Stomach smooth muscle (tissue), 2 donors: Measurements from ENCODE around the gene LHX4.

Experiments used
- H3K27ac ChIP-seq: one replicate; pipeline ENCODE4 v1.7.0; 2013; ENCODE audit warnings: mild to moderate bottlenecking, low read length, inconsistent platforms
- H3K27me3 ChIP-seq, 2 donors: one replicate each; pipeline ENCODE4 v1.7.0; 2013; ENCODE audit warnings: low read length in 2 of 2; ENCODE audit not compliant: insufficient read depth in 2 of 2, control insufficient read depth in 1 of 2
- H3K36me3 ChIP-seq, 2 donors: one replicate each; pipeline ENCODE4 v1.7.0; 2013; ENCODE audit warnings: low read length in 2 of 2; ENCODE audit not compliant: control insufficient read depth in 2 of 2, insufficient read depth in 2 of 2
- H3K4me1 ChIP-seq: one replicate; pipeline ENCODE4 v1.7.0; 2013; ENCODE audit warnings: low read length; ENCODE audit not compliant: control insufficient read depth, insufficient read depth
- H3K4me3 ChIP-seq, 2 donors: one replicate each; pipeline ENCODE4 v1.7.0; 2013; ENCODE audit warnings: low read length in 2 of 2
- H3K9ac ChIP-seq, 2 donors: one replicate each; pipeline ENCODE4 v1.7.0; 2013; ENCODE audit warnings: low read length in 2 of 2, mild to moderate bottlenecking in 1 of 2
- H3K9me3 ChIP-seq, 2 donors: one replicate each; pipeline ENCODE4 v1.7.0; 2013; ENCODE audit warnings: low read length in 2 of 2; ENCODE audit not compliant: control insufficient read depth in 2 of 2
- donor health status: healthy.
- donor health status: Pancreatic carcinoma.

LHX4 gene

DNA sequence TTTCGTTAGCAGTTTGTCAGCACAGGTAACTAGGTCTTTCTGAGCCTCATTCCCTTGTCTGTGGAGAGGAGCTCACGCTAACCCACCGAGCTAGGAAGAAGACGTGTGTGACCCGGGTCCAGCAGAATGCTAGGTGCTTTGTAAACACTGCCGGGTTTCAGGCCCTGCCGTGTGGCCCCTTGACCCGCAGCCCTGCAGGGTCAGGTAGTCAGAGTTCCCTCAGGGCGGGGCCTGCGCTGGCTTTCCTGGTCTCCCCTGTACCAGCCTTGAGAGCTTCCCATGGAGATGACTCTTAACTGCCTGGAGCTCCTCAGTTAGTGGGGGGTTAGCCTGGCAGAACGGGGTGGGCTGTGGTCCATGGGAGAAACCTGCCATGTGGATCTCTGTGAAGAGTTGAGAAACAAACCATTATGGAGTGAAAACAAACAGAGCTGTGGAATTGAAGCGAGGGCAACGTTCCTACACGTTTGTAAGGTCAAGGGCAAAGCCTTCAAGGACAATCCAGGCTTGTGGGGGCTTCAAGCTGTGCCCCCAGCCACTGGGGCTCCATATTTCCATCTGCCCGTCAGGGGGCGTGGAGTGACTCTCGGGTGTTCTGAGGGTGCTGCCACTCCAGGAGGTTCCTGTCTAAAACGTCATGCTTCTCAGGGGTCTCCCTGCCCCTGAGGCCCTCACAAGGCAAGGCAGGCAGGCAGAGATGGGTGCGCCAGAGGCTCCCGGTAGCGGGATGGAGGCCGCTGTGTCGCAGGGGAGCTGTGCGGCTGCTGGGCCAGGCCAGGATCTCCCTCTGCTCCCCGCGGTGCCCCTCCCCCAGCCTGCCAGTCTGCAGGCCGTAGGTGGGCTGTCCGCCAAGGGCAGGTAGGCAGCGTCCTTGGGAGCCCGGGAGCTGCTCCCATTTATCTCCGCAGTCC lies 23.8 kb downstream of the LHX4 start:
- no peaks in the 10 kb centered on the region for H3K9me3 ChIP-seq
- no peak overlapping the region for H3K9ac ChIP-seq
- no peaks in the 10 kb centered on the region for H3K36me3 ChIP-seq
- no peaks in the 10 kb centered on the region for H3K4me1 ChIP-seq
- H3K27ac ChIP-seq = no peak overlapping the region
- peaks cover 43 to 59% of the 10 kb centered on the region in 2 donors for H3K27me3 ChIP-seq
- no peak overlapping the region for H3K4me3 ChIP-seq

DNA sequence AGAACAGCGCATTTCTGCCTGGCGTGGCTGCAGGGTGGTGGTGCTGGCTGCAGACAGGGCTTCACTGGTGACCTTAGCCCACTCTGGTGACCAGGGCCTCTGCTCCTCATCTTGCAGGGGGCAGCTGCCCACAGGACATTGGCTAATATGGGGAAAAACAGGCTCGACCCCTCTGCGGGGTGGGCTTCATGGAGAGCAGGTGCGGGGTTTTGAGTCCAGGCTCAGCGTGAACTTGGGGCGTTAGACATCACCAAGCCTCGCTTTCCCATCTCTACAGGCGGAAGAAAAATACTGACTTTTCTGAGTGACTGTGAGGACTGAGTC lies 24.4 kb downstream of the LHX4 start:
- no peak overlapping the region for H3K4me3 ChIP-seq
- H3K9ac ChIP-seq = no peak overlapping the region
- no peak overlapping the region for H3K27ac ChIP-seq
- no peaks in the 10 kb centered on the region for H3K36me3 ChIP-seq
- H3K9me3 ChIP-seq = no peaks in the 10 kb centered on the region
- H3K27me3 ChIP-seq = peaks cover 46 to 65% of the 10 kb centered on the region in 2 donors
- no peaks in the 10 kb centered on the region for H3K4me1 ChIP-seq

DNA sequence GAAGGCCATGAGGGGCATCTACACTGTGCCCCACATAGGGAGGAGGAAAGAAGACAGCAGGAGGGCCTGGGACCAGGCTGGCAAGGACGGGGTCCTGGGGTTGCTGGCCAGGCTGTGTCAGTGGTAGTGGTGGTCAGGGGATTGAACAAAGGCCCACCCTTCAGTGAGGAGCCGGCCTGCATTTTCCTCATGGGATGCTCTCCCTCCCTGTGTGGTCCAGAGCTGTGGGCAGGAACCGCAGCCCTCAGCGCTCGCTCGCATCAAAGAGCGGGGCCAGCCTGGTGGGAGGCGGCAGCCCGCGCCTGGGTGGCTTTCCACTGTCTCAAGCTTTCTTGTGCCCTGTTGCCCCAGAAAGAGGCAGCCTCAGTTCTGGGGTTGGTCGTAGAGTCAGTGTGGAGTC lies 24.8 kb downstream of the LHX4 start:
- Histone ChIP-seq H3K4me1 (no peaks in the 10 kb centered on the region), H3K4me3 (no peak overlapping the region), H3K36me3 (no peaks in the 10 kb centered on the region), H3K27ac (no peak overlapping the region), H3K27me3 (peaks cover 49 to 66% of the 10 kb centered on the region in 2 donors), H3K9ac (no peak overlapping the region), H3K9me3 (no peaks in the 10 kb centered on the region)

DNA sequence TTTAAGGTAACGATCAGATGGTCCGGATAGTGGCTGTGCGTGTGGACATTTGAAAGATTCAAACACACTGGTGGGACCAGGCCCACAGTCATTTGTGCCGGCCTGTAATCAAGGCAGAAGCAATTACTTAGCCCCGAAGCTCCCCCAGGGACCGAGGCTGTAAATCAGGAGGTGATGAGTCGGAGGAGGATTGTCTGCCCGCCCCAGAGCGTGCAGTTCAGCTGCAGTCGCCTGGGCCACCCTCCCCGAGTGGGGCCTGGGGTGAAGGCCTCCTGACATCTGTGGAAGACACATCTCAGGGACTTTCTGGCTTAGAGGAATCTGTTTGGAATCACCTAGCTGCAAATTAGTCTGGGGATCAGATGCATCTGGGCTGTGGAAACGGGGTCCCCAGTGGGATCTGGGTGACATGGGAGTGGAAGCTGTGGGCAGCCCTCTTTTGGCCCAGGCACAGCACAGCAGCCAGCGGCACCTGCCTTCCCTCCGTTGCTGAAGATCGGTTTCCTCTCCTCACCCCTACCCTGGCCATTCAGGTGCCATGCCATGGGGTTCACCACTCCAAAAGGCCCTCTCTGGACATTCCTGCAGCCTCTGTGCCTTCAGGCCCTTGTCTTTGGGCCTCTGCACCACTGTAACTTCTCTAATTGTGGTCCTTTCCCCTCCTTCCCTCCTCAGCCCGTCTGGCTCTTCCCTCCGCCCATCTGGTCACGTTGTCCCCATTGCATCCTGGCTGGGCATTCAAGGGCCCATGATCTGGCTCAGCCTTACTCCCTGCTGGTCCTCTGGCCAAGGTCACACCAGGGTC lies 25.7 kb downstream of the LHX4 start:
- H3K9me3 ChIP-seq = no peaks in the 10 kb centered on the region
- H3K27ac ChIP-seq = no peak overlapping the region
- H3K36me3 ChIP-seq = no peaks in the 10 kb centered on the region
- peaks cover 57 to 69% of the 10 kb centered on the region in 2 donors for H3K27me3 ChIP-seq
- H3K4me1 ChIP-seq = no peaks in the 10 kb centered on the region
- H3K9ac ChIP-seq = no peak overlapping the region
- no peak overlapping the region for H3K4me3 ChIP-seq

DNA sequence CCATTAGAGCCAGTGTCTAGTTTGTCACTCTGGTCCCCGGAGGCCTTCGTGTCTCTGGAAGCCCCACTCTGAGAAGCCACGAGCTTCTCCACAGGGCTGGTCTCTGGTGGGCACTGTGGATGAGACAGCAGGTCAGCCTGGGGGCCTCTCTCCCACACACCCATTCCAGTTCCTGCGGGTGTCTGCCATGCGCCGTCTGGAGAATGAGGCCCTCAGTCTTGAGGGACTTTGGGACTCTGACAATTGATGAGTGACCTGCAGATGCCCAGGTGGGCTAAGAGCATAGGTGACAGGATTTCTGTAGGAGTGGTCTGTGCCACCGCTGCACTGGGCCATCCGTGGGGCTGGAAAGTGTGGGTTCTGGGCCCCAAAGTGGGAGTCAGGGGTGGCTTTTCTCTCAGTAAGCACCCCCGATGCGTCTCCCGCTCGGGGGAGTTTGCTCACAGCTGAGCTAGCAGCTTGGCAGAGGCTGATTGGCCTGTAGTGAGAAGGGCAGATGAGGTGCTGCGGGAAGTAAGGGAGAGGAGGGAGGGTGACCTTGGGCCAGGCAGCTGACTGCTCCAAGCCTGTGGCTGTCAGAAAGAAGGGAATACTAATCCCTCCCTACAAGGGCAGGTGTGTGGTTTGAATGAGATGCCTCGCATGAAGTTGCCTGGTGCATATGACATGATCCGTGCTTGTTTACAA lies 26.4 kb downstream of the LHX4 start:
- Histone ChIP-seq H3K4me1 (no peaks in the 10 kb centered on the region), H3K27ac (no peak overlapping the region), H3K27me3 (peaks cover 65 to 70% of the 10 kb centered on the region in 2 donors), H3K9me3 (no peaks in the 10 kb centered on the region), H3K4me3 (no peak overlapping the region), H3K36me3 (no peaks in the 10 kb centered on the region), H3K9ac (no peak overlapping the region)

DNA sequence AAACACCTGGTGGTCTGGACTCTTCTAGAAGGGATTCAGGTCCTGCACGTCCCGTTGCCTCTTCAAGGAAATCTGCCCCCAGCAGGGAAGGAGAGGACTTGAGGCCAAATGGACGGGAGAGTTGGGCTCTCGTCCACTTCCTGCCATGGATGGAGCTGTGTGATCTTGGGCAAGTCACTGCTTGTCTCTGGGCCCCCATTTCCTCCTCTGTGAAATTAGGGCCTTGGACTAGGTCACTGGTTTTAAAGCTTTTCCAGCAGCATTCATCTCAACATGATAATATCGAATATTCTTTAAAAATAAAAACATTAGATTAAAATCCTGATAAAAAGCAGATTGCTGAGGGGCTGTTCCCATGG lies 26.9 kb downstream of the LHX4 start:
- H3K27me3 ChIP-seq = peaks cover 66 to 69% of the 10 kb centered on the region in 2 donors
- no peak overlapping the region for H3K9ac ChIP-seq

DNA sequence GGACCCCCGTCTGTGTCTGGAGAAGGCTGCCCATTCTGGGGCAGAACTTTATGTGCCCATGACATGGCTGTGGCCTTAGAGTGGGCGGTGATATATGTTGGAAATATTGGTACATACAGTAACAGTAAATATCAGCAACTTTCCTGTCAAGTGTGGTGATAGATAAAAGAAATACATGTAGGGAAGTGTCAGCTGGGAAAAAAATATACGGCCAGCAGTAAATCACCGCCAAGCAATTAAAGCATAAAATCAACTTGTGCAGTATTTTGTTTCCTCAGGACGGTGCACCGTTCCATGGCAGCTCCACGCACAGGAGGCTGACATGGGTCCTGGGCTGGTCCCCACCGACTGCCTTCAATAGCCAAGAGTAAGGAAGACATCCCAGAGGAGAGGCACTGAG lies 27.4 kb downstream of the LHX4 start:
- Histone ChIP-seq H3K27ac (no peak overlapping the region), H3K9ac (no peak overlapping the region), H3K36me3 (no peaks in the 10 kb centered on the region), H3K4me3 (no peak overlapping the region), H3K9me3 (no peaks in the 10 kb centered on the region), H3K27me3 (peaks cover 65 to 66% of the 10 kb centered on the region in 2 donors), H3K4me1 (no peaks in the 10 kb centered on the region)

More for the DNA sequence above, 26.9 kb downstream of the LHX4 start:
- no peaks in the 10 kb centered on the region for H3K4me1 ChIP-seq
- no peaks in the 10 kb centered on the region for H3K9me3 ChIP-seq
- H3K36me3 ChIP-seq = no peaks in the 10 kb centered on the region
- H3K27ac ChIP-seq = no peak overlapping the region
- no peak overlapping the region for H3K4me3 ChIP-seq

DNA sequence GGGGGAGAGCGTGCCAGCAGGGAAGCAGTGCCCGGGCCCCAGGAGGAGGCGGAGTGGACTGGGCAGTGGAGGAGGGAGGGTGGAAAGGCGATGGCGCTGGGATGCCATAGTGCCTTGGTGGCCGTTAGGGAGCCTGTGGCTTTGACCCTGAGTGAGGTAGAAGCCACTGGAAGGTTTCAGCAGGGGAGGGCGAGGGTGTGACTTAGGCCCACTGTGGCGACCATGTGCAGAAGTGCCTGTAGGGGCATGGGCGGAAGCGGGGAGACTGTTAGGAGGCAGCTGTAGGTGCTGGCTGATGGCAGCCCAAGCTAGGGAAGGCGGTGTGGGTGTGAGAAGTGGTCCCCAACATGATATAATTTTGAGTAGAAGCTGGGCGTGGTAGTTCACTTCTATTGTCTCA lies 28.2 kb downstream of the LHX4 start:
- no peaks in the 10 kb centered on the region for H3K36me3 ChIP-seq
- H3K9ac ChIP-seq = no peak overlapping the region
- no peaks in the 10 kb centered on the region for H3K9me3 ChIP-seq
- H3K27ac ChIP-seq = no peak overlapping the region
- peaks cover 68 to 71% of the 10 kb centered on the region in 2 donors for H3K27me3 ChIP-seq
- H3K4me3 ChIP-seq = no peak overlapping the region
- no peaks in the 10 kb centered on the region for H3K4me1 ChIP-seq

DNA sequence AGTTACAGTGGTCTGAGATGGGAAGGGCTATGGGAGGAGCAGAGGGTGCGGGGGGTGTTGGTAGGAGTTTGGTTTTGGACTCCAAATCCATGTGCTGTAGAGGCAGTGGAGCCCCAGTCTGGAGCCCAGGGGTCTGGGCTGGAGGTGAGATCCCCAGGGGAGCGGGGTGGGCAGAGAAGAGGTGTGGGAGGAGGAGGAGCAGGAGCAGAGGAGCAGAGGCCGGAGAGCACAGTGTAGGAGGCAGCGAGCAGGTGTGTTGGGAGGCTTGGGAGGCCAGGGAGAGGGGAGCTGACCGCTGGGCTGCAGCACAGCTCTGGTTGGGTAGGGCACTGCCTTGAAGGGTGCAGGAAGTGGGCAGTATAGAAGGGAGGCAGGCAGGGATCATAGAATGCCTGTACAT lies 28.9 kb downstream of the LHX4 start:
- Histone ChIP-seq H3K4me1 (no peaks in the 10 kb centered on the region), H3K9me3 (no peaks in the 10 kb centered on the region), H3K4me3 (no peak overlapping the region), H3K9ac (no peak overlapping the region), H3K36me3 (no peaks in the 10 kb centered on the region), H3K27me3 (peaks cover 63 to 66% of the 10 kb centered on the region in 2 donors), H3K27ac (no peak overlapping the region)

DNA sequence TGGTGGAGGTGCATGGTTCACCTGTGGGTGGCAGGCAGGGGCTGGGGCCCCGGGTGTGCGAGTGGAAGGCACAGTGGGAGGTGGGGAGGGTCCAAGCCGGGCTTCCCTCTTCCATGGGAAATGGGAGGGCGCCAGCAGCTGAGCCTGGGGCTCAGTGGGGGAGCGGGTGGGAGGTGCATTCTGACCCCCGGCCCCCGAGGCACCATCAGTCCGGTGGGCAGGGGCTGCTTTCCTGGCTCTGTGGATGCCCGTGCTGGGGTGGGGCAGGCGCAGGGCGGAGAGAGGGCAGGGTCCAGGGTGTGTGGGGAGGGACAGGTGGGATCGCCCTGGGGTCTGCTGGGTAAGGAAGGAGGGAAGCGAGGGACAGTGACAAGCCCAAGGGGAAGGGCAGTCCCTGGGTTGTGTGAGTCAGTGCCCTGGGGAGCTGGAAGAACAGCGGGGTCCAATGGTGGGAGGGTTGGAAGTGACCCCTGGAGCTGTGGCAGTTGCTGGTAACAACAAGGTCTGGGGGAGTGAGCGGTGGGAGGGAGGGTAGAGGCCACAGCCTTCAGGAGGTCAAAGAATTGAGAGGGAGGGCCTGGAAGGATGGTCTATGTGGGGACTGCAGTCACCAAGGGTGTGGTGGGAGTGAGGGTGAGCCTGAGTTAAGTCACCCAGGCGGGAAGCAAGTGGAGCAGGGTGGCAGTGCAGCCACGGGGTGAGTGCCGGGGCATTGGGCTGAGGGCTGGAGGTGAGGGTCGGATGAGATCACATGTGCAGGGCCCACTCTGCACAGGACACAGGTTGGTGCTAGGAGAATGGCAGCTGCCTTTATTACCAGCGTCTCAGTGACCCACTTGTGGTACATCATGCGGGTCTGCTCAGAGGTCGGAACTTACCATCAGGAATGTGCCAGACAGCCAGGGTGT lies 29.6 kb downstream of the LHX4 start:
- Histone ChIP-seq H3K27me3 (peaks cover 55 to 60% of the 10 kb centered on the region in 2 donors), H3K9ac (no peak overlapping the region), H3K4me3 (no peak overlapping the region), H3K36me3 (no peaks in the 10 kb centered on the region), H3K4me1 (no peaks in the 10 kb centered on the region), H3K9me3 (no peaks in the 10 kb centered on the region), H3K27ac (no peak overlapping the region)
